T-cell (primary cell): ENCODE data around the gene CD300C. TPM values are rescaled to one million over a fixed set of nuclear protein-coding genes. Genes with fewer than 3 reads are reported as not detected.

Source experiments
- ATAC-seq, 4 experiments: fragments of 200-7000 bp in 3 of 4; fragments of 150-1000 bp in 1 of 4; cut with Tn5 transposase; replicated peaks in 1 of 4; 1 replicate in 3 of 4; 2 replicates in 1 of 4; pipeline ENCODE4 v1.10.0; 2021; ENCODE audit warnings: moderate library complexity in 3 of 4, mild to moderate bottlenecking in 2 of 4, moderate number of reproducible peaks in 1 of 4
- CTCF ChIA-PET, 2 donors: fragments of 300-600 bp; sonication (Branson Sonifier 250); formaldehyde crosslinking; loops; one replicate each; lab custom pipeline; 2022; ENCODE audit warnings: antibody characterized with exemption in 2 of 2; lab: Charles Lee
- POLR2A ChIA-PET, 2 donors: fragments of 300-600 bp; sonication (Branson Sonifier 250); formaldehyde crosslinking; loops; one replicate each; lab custom pipeline; 2022; ENCODE audit warnings: antibody characterized with exemption in 2 of 2; lab: Charles Lee
- DNase-seq, 35 experiments: peaks; one replicate each; pipeline versions ENCODE4 v3.0.0 to v3.0.0-alpha.2; 2013 to 2023
- H3K27ac ChIP-seq: one replicate; pipeline ENCODE4 v1.5.1; 2013; ENCODE audit warnings: low read length
- H3K27me3 ChIP-seq, 2 experiments: replicated peaks in 1 of 2; 1 replicate in 1 of 2; 2 replicates in 1 of 2; pipeline versions ENCODE4 v1.6.1 to v1.7.0; 2013; ENCODE audit warnings: low read length in 1 of 2, mixed read lengths in 1 of 2; ENCODE audit not compliant: control insufficient read depth in 2 of 2, insufficient read depth in 2 of 2; ENCODE audit errors: extremely low read depth in 1 of 2
- H3K36me3 ChIP-seq, 2 donors: 1 replicate in 1 of 2; 2 replicates in 1 of 2; pipeline versions ENCODE4 v1.6.1 to v1.7.0; 2013; ENCODE audit warnings: low read length in 1 of 2; ENCODE audit not compliant: control insufficient read depth in 2 of 2, insufficient read depth in 1 of 2; ENCODE audit errors: extremely low read depth in 1 of 2
- H3K4me1 ChIP-seq, 2 experiments: 1 replicate in 1 of 2; 2 replicates in 1 of 2; pipeline versions ENCODE4 v1.6.1 to v1.7.0; 2013; ENCODE audit warnings: low read length in 2 of 2, mixed read lengths in 1 of 2; ENCODE audit not compliant: insufficient read depth in 2 of 2, control insufficient read depth in 1 of 2; ENCODE audit errors: extremely low read depth in 1 of 2
- H3K4me3 ChIP-seq, 2 donors: 1 replicate in 1 of 2; 2 replicates in 1 of 2; pipeline versions ENCODE4 v1.5.1 to v1.7.0; 2013; ENCODE audit warnings: mild to moderate bottlenecking in 2 of 2, low read length in 1 of 2, moderate library complexity in 1 of 2; ENCODE audit not compliant: control insufficient read depth in 1 of 2; ENCODE audit errors: extremely low read depth in 1 of 2
- H3K9me3 ChIP-seq: 2 replicates; pipeline ENCODE4 v1.7.0; 2013
- H3K27ac Mint-ChIP-seq, 2 donors: one replicate each; pipeline ENCODE4 v1.8.0; 2020 to 2021; ENCODE audit warnings: mild to moderate bottlenecking in 2 of 2, mixed read lengths in 2 of 2
- H3K27me3 Mint-ChIP-seq, 2 donors: one replicate each; pipeline ENCODE4 v1.8.0; 2021 to 2022; ENCODE audit warnings: mixed read lengths in 2 of 2
- H3K36me3 Mint-ChIP-seq: one replicate; pipeline ENCODE4 v1.8.0; 2021; ENCODE audit warnings: mixed read lengths
- H3K4me1 Mint-ChIP-seq, 3 donors: one replicate each; pipeline ENCODE4 v1.8.0; 2020 to 2022; ENCODE audit warnings: mixed read lengths in 3 of 3, mild to moderate bottlenecking in 1 of 3
- H3K4me3 Mint-ChIP-seq, 3 donors: one replicate each; pipeline ENCODE4 v1.8.0; 2020 to 2022; ENCODE audit warnings: mild to moderate bottlenecking in 3 of 3, mixed read lengths in 3 of 3, moderate library complexity in 3 of 3
- H3K9me3 Mint-ChIP-seq, 3 donors: one replicate each; pipeline ENCODE4 v1.8.0; 2020 to 2022; ENCODE audit warnings: mixed read lengths in 3 of 3
- WGBS: methylation state at CpG from one replicate; pipeline ENCODE4 v1.1.5; 2013; ENCODE audit warnings: missing lambda C conversion rate; ENCODE audit not compliant: insufficient coverage; 5-methylcytosine and 5-hydroxymethylcytosine counted together
- total RNA-seq, 35 experiments: library from RNA in 6 of 35; stranded (reverse) in 6 of 35; fragments of 120-200 nt in 1 of 35; gene quantifications; one replicate each; pipeline versions ENCODE4 v1.2.1 to v1.2.4 and lab custom pipeline; 2013 to 2026

The CD300C gene
- total RNA-seq, 5 donors from 2014 or later (not counting 1 experiment from before 2014, with no cell fraction given) = 0.18 TPM; not detected in 4

DNA sequence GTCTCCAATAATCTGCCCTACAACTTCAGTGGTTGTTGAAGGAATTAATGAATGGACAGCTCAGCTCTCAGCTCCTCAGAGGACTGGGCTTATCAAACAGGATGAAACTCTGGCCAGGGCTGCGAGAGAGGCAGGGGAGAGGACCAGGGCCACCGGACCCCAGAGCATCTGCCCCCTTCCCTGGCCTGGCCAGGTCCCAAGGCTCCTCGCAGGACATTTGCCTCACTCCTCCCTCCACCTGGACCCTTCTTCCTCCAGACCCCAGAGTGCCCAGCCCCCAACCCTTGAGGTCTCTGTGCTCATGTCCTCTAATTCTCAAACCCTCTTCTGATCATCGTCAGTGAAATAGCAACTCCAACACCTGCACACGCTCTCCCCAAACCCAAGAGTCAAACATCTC is 3.7 kb downstream of the CD300C start:
- no peaks in the 10 kb centered on the region for H3K36me3 ChIP-seq
- Mint-ChIP-seq H3K4me3 (no peak overlapping the region), H3K9me3 (no peaks in the 10 kb centered on the region), H3K27me3 (peaks cover 9 to 14% of the 10 kb centered on the region in 2 donors), H3K36me3 (no peaks in the 10 kb centered on the region), H3K4me1 (peaks cover 0 to 3% (median 0%) of the 10 kb centered on the region in 3 donors), H3K27ac (no peak overlapping the region)
- H3K27ac ChIP-seq = no peak overlapping the region
- ChIA-PET CTCF (no interaction called here), POLR2A (no interaction called here)
- H3K9me3 ChIP-seq = no peaks in the 10 kb centered on the region
- no peak for ATAC-seq
- peaks cover 0 to 38% of the 10 kb centered on the region in 2 experiments for H3K27me3 ChIP-seq
- no peak overlapping the region for H3K4me3 ChIP-seq
- 88% methylated on average over 4 of the region's 5 CpGs for WGBS
- no peak for DNase-seq
- peaks cover 0 to 4% of the 10 kb centered on the region in 2 experiments for H3K4me1 ChIP-seq

DNA sequence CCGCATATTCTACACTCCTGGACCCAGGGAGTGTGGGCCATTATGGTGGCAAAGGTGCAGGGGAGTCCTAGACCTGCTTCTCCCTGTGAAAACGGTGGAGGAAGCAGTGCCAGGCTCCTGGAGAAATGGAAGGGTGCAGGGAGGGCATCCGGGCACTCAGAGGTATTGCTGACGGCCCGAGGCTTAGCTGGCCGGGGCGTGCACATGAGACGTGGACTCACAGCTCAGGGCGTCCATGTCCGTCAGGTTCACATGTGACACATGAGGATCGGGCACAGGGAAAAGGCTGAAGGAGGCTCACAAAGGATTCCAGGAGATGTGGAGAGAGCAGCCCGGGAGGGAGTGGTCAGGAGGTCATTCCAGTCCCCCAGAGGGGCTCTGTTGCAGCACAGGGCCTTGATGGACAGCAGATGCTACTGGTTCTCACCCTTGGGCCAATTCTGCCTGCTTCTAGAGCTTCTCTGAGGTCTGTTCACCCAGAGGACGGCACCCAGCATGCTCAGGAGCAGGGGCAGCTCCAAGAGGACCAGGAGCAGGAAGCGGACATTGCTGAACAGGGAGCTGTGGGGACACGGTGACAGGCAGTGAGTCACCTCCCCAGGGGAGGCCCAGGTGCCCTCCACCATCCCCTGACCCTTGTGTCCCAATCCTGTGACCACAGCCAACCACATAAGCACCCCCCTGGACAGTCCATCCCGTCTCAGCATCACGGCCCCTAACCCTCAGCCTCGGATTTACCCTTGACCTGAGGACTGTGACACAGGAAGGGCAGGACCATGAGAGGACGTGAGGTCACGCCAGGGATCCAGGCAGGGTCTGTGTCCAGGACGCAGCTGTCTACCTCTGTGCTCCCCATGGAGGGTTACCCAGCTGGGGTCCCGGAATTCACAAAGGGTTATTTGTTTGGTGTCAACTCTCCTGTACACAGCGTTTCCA is 4.5 kb downstream of the CD300C start:
- H3K4me1 ChIP-seq = peaks cover 0 to 4% of the 10 kb centered on the region in 2 experiments
- H3K9me3 ChIP-seq = no peaks in the 10 kb centered on the region
- Mint-ChIP-seq H3K4me1 (peaks cover 0 to 3% (median 0%) of the 10 kb centered on the region in 3 donors), H3K27ac (no peak overlapping the region), H3K36me3 (no peaks in the 10 kb centered on the region), H3K4me3 (no peak overlapping the region), H3K9me3 (no peaks in the 10 kb centered on the region), H3K27me3 (peaks cover 15 to 21% of the 10 kb centered on the region in 2 donors)
- no peak for ATAC-seq
- no peak overlapping the region for H3K27ac ChIP-seq
- DNase-seq = no peak
- ChIA-PET CTCF (no interaction called here), POLR2A (interaction anchor here in 1 of 2 donors (0.5 kb wide), 1 partner anchor 66 kb away, joined by 5 read pairs; no protein-coding TSS in a partner anchor)
- WGBS = 75% methylated on average over 16 of the region's 23 CpGs
- H3K27me3 ChIP-seq = peaks cover 0 to 38% of the 10 kb centered on the region in 2 experiments
- H3K4me3 ChIP-seq = no peak overlapping the region
- no peaks in the 10 kb centered on the region for H3K36me3 ChIP-seq

DNA sequence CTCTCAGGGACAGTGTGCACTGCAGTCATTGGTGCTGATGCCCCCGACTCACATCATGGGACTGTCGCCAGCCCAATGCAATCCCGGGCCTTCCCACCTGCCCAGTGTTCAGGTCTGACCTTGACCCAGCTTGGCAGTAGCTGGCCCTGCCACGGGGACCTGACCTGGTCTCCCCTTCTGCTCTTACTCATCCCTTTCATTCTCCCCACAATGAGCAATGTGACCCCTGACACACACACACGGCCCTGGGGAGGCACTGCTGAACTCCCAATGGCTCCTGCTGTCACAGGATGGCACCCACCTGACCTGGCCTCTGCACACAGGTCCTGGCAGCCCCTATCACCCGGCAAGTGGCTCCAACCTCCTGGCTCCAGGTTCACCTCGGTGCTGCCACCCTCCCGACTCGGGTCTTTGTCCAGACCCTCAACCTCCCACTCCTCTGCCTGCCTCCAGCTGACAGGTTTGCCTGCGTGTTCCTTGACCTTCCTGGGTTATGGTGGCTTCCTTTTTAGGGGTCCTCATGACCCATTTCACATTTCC is 6.6 kb downstream of the CD300C start:
- no peak for ATAC-seq
- Histone ChIP-seq H3K36me3 (no peaks in the 10 kb centered on the region), H3K27me3 (peaks cover 0 to 43% of the 10 kb centered on the region in 2 experiments), H3K27ac (no peak overlapping the region), H3K9me3 (no peaks in the 10 kb centered on the region), H3K4me3 (no peak overlapping the region), H3K4me1 (no peaks in the 10 kb centered on the region)
- H3K36me3 Mint-ChIP-seq = no peaks in the 10 kb centered on the region
- H3K4me3 Mint-ChIP-seq = no peak overlapping the region
- DNase-seq = no peak
- WGBS = 57% methylated on average over 9 of the region's 10 CpGs
- H3K4me1 Mint-ChIP-seq = no peaks in the 10 kb centered on the region
- H3K9me3 Mint-ChIP-seq = no peaks in the 10 kb centered on the region
- ChIA-PET CTCF (no interaction called here), POLR2A (interaction anchor here in 1 of 2 donors (0.6 kb wide), 1 partner anchor 9 kb away, joined by 4 read pairs; no protein-coding TSS in a partner anchor)
- H3K27me3 Mint-ChIP-seq = peaks cover 21 to 35% of the 10 kb centered on the region in 2 donors
- H3K27ac Mint-ChIP-seq = peak overlapping the region in 1 of 2 donors; percentile 5

DNA sequence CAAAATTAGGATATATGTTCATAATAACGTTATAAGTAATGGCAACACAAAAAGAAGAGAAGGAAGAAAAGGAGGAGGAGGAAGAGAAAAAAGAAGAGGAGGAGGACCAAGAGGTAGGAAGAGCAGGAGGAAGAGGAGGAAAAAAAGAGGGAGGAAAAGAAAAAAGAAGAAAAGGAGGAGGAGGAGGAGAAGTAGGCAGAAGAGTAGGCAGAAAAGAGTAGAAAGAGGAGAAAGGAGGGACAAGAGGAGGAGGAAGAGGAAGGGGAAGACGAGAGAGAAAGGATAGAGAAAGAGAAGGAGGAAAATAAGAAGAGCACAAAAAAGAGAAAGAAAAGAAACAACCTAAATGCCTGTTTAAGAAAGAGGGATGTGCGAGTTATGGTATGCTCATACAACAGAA is 9.0 kb downstream of the CD300C start:
- Histone ChIP-seq H3K36me3 (no peaks in the 10 kb centered on the region), H3K27ac (no peak overlapping the region), H3K4me1 (peaks cover 0 to 3% of the 10 kb centered on the region in 2 experiments), H3K9me3 (no peaks in the 10 kb centered on the region), H3K27me3 (peaks cover 0 to 53% of the 10 kb centered on the region in 2 experiments), H3K4me3 (no peak overlapping the region)
- Mint-ChIP-seq H3K9me3 (no peaks in the 10 kb centered on the region), H3K36me3 (no peaks in the 10 kb centered on the region), H3K4me1 (peaks cover 4 to 14% (median 6%) of the 10 kb centered on the region in 3 donors), H3K27ac (no peak overlapping the region), H3K4me3 (no peak overlapping the region), H3K27me3 (peaks cover 31 to 52% of the 10 kb centered on the region in 2 donors)
- DNase-seq (no peak), ATAC-seq (no peak)
- CTCF ChIA-PET = no interaction called here
- POLR2A ChIA-PET = no interaction called here
- WGBS = 71% methylated on average over 2 of the region's 3 CpGs

DNA sequence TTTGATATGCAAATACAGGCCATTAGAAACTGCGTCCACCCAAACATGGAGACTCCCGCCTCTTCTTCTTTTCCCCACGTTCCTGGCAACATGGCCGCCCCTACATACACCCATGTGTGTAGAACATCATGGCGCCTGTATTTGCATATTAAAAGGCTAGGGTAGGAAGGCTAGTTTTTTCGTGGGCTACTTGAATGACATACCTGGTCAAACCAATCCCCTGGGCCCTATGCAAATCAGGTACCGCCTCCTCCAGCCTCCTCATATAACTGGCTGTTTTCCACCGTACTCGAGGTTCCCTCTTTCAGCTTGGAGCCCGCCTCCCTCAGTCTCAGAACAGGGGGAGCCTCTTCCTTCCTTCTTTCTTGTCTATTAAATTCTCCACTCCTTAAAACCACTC is 13.8 kb downstream of the CD300C start:
- ATAC-seq (peak in 2 of 4 experiments; percentile 36 to 37), DNase-seq (peak in 10 of 35 experiments; percentile 14 to 54 (median 27))
- WGBS = 6% methylated on average over 5 of the region's 10 CpGs
- Histone ChIP-seq H3K27me3 (peaks cover 0 to 45% of the 10 kb centered on the region in 2 experiments), H3K36me3 (no peaks in the 10 kb centered on the region), H3K4me1 (peaks cover 0 to 4% of the 10 kb centered on the region in 2 experiments), H3K9me3 (no peaks in the 10 kb centered on the region), H3K4me3 (no peak overlapping the region), H3K27ac (no peak overlapping the region)
- CTCF ChIA-PET = interaction anchor here (0.5 to 2.0 kb wide), 4 partner anchors 163 to 586 kb away, joined by 3 to 7 read pairs (median 5); no protein-coding TSS in a partner anchor
- H3K36me3 Mint-ChIP-seq = no peaks in the 10 kb centered on the region
- peaks cover 4 to 14% (median 6%) of the 10 kb centered on the region in 3 donors for H3K4me1 Mint-ChIP-seq
- no peak overlapping the region for H3K4me3 Mint-ChIP-seq
- peaks cover 43 to 48% of the 10 kb centered on the region in 2 donors for H3K27me3 Mint-ChIP-seq
- POLR2A ChIA-PET = no interaction called here
- H3K9me3 Mint-ChIP-seq = no peaks in the 10 kb centered on the region
- H3K27ac Mint-ChIP-seq = no peak overlapping the region

DNA sequence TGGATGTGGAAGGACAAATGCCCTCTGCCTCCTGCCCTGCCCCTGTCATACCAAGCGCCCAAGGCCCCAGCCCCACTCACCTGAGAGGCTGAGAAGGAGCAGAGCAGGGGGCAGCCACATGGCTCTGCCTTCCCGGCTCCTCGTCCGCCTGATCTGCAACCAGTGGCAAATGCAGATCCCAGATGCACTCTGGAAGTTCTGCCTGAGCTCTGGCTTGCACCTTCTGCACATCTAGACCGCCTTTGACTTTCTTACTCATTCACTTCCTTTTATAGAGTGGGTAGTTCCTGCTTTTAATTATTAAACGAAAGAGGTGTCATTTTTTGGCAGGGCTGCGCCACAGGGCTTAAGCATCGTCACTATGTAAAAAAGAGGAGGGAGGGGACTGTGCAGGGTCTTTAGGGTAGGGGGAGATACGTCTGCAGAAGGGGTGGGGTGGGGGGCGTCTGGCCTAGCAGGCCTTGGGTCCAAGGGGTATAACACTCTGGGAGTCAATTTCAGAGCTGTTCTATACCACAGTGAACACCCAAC is 14.6 kb downstream of the CD300C start, which contains the start of gene CD300LB:
CD300LB (minus strand) TSS at position 245 of the 531 bp plus-strand sequence; CDS start at position 120, 125 bp downstream.
- ChIA-PET POLR2A (no interaction called here), CTCF (interaction anchor here in 1 of 2 donors (0.6 kb wide), 2 partner anchors 165 to 587 kb away, joined by 4 to 8 read pairs; no protein-coding TSS in a partner anchor)
- Histone ChIP-seq H3K27me3 (peaks cover 0 to 51% of the 10 kb centered on the region in 2 experiments), H3K4me1 (peaks cover 0 to 4% of the 10 kb centered on the region in 2 experiments), H3K36me3 (no peaks in the 10 kb centered on the region), H3K4me3 (no peak within 1 kb of the TSS), H3K27ac (no peak within 1 kb of the TSS), H3K9me3 (no peaks in the 10 kb centered on the region)
- Mint-ChIP-seq H3K4me1 (peaks cover 4 to 14% (median 6%) of the 10 kb centered on the region in 3 donors), H3K27ac (no peak within 1 kb of the TSS), H3K9me3 (no peaks in the 10 kb centered on the region), H3K4me3 (no peak within 1 kb of the TSS), H3K27me3 (peaks cover 37 to 41% of the 10 kb centered on the region in 2 donors), H3K36me3 (no peaks in the 10 kb centered on the region)
- DNase-seq (peak in 2 of 35 experiments; percentile 4 to 8), ATAC-seq (no peak)
- 72% methylated on average over 3 of the region's 10 CpGs for WGBS
